AG09319 (cell line): ENCODE results near the gene MRPL40.
A peak's percentile ranks its signal among the peaks of the same experiment; 100 is the strongest.
"Not testable (repeated sequence)": the region's sequence is repeated elsewhere in the genome, so short reads cannot be mapped to it uniquely, and the experiment has no call there.

Experiments used
- DNase-seq: peaks from one replicate; pipeline ENCODE4 v3.0.0-alpha.2; 2010; ENCODE audit warnings: low read depth; ENCODE audit errors: extremely low read depth
- CTCF ChIP-seq: IDR thresholded peaks from 2 replicates; pipeline ENCODE4 v1.5.1; 2011; ENCODE audit warnings: low read depth, mild to moderate bottlenecking, inconsistent platforms, low read length, moderate library complexity

Gene MRPL40

DNA sequence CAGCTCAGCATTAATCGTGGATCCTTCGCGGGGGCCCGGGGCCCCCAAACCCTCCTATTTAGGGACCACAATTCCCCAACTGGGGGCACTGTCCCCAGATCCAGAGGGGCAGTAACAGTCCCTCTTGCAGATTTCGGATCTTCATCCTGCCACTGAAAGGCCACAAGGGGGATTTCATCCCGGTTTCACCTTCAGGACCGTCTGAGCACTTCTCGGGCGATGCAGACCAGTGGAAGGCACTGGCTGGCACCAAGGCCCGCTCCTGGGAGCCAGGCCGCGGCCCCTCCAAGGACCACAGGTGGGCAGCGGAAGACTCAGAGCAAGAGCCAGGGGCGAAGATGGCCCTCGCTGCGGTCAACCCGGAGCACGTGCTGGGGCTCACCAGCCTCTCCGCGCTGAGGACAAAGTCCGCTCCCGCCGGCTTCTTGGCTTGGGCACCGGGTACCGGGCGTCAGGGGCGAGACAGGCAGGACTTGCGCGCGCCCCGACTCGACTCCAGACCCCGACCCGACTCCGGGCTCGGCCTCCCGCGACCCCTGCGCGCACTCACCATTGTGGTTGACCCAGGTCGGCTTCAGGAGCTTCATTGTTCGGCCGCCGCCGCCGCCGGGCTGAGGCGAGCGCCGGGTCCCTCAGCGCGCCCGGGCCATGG, 1.3 kb upstream of the MRPL40 start:
- peak; percentile 4 for TF ChIP-seq CTCF
- no peak for DNase-seq

DNA sequence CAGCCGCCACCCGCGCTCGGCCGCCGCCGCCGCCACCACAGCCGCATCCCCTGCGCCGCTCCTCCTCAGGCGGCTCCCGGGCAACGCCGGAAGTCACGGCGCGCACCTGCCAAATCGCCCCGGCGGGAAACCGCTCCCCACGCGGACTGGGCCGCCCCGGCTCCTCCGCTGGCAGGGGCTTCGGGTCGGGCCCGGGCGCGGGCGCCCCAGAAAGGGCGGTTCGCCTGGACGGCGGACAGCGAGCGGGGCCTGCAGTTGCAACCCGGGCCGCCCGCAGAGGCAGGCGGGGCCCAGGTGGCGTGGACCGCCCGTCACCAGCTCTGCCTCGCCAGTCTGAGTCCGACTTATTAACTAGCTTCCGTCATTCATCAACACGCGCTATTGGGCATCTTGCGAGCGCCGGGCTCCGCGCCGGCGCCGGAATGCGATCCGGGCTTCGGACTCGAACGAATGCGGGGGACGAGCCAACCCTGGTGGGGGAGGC, 654 bp upstream of the MRPL40 start, which contains the start of gene HIRA:
TSS of gene HIRA (minus strand) at position 85 of the 484 bp plus-strand sequence. CDS start 257 bp downstream, outside the sequence.
- DNase-seq: no peak
- no peak for TF ChIP-seq CTCF

DNA sequence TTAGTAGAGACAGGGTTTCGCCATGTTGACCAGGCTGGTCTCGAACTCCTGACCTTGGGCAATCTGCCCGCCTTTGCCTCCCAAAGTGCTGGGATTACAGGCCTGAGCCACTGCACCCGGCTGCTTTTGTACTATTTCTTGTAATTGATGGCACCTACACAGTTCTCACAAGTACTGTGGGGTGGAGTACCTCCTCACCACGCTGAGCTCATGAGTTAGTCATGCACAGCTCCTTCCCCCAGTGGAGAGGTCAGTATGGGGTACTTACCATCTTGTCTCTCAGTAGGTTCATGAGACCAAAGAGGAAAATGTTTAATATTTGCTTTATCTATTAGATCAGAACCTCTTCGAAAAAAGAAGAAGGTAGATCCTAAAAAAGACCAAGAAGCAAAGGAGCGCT, 2.1 kb downstream of the MRPL40 start:
- no peak for DNase-seq
- no peak for TF ChIP-seq CTCF

DNA sequence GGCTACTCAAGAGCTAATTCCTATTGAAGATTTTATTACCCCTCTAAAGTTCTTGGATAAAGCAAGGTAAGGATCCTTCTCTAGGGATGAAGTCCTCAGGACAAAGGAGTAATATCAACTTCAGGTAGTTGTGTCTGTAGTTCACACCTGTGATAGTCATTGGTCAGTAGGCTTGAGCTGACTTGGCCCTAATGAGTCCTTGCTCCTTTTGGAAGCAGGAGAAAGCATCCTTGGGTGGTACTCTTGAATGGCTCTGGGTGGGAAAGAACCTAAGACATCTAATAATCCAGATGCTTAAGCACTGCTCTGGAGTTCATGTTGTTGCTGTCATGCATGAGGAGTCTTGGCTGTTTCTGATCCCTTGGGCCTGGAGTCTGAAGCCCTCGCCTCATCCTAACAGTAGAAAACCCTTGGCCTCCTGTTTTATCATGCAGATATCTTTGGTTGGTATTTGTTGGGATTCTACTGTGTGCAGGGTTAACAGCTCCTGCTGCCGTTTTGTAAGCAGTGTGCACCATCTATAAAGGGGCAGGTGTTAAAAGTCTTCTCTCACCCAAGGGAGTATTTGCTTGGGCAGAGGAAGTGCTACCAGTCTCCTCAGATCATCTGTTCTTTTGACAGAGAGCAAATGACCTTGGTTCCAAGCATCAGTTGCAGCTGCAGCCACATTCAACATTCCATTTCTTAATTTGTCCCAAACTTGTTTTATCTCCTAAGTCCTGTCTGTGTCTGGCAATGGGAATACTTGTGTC, 2.7 kb downstream of the MRPL40 start:
- no peak for TF ChIP-seq CTCF
- no peak for DNase-seq

GRCh38 chr22:19436444-19437161, 4.3 kb downstream of the MRPL40 start:
- not testable (repeated sequence) for DNase-seq

DNA sequence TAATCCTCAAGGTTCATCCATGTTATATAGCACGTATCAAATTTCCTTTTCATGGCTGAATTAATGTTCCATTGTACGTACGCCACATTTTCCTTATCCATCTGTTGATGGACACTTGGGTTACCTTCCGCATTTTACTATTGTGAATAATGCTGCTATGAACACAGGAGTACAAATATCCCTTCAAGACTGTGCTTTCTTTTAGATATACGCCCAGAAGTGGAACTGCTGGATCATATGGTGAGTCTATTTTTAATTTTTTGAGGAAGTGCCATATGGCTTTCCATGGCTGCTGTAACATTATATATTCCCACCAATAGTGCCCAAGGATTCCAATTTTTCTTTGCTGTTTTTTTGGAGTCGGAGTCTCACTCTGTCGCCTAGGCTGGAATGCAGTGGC, 6.0 kb downstream of the MRPL40 start:
- DNase-seq: no peak
- no peak for TF ChIP-seq CTCF

- DNase-seq: no peak
- no peak for TF ChIP-seq CTCF
Observed at GRCh38 chr22:19440411-19441195, 8.3 kb downstream of the MRPL40 start.
